Neural cell (in vitro differentiated cells): Measurements from ENCODE around the gene CAPN2.

Experiments
- POLR2AphosphoS5 ChIP-seq: IDR thresholded peaks from 2 replicates; pipeline ENCODE4 v1.6.1; 2012
- RAD21 ChIP-seq: fragments of 450-650 bp; conservative IDR thresholded peaks from 2 replicates; pipeline ENCODE4 v1.6.1; 2014; ENCODE audit warnings: antibody characterized with exemption, mild to moderate bottlenecking, moderate library complexity
- TF ChIP-seq, protein P1 (sequence below): fragments of 450-650 bp; IDR thresholded peaks from 2 replicates; pipeline ENCODE4 v1.5.1; 2014; ENCODE audit warnings: antibody characterized with exemption, mild to moderate bottlenecking, moderate library complexity; ENCODE audit not compliant: poor library complexity, severe bottlenecking

DNA sequence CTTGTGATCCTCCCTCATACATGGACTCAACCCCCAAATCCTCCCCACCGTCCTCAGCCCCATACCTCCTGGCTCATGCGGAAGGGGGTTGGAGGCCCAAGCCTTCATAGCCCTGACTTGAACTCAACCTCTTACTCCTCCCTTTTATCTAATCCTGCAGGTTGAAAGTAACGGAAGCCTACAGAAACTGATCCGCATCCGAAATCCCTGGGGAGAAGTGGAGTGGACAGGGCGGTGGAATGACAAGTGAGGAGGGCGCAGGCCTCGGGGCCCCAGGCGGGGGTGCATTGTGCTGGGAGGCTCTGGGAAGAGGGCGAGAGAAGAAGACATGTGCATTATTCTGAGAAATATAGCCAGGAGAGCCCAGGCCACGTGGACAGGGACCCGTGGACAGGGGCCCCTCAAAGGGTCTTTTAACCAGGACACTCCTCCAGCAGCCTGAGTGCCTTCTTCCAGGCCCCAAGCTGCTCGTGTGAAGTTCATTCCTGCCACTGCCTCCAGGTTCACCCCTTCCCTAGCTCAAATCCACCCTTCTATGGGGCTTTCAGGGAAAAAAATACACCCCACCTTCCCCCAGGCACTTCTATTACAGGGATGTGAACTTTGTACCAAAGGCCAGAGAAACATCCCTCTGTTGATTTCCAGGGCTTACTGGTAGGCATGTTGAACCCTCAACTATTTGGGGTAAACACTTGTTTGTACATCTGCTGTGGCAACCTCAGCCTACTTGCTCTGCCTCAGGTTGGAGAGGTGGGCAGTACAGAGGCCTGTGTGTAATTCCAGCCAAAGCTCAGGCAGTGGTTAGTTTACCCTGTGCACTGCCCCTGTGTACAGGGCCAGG lies 38.6 kb downstream of the CAPN2 start:
- TF ChIP-seq, protein P1, sequence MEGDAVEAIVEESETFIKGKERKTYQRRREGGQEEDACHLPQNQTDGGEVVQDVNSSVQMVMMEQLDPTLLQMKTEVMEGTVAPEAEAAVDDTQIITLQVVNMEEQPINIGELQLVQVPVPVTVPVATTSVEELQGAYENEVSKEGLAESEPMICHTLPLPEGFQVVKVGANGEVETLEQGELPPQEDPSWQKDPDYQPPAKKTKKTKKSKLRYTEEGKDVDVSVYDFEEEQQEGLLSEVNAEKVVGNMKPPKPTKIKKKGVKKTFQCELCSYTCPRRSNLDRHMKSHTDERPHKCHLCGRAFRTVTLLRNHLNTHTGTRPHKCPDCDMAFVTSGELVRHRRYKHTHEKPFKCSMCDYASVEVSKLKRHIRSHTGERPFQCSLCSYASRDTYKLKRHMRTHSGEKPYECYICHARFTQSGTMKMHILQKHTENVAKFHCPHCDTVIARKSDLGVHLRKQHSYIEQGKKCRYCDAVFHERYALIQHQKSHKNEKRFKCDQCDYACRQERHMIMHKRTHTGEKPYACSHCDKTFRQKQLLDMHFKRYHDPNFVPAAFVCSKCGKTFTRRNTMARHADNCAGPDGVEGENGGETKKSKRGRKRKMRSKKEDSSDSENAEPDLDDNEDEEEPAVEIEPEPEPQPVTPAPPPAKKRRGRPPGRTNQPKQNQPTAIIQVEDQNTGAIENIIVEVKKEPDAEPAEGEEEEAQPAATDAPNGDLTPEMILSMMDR: no peak
- TF ChIP-seq RAD21 (no peak), POLR2AphosphoS5 (no peak)
